IPS-18a (cell line): ENCODE measurements around the gene HOXA3.

ENCODE experiments used
- H3K27ac ChIP-seq: one replicate; pipeline ENCODE4 v1.5.1; 2013; ENCODE audit warnings: low read length
- H3K27me3 ChIP-seq: one replicate; pipeline ENCODE4 v1.6.1; 2013; ENCODE audit warnings: mild to moderate bottlenecking, low read length; ENCODE audit not compliant: control insufficient read depth, insufficient read depth
- H3K36me3 ChIP-seq: one replicate; pipeline ENCODE4 v1.6.1; 2013; ENCODE audit warnings: low read depth, low read length; ENCODE audit not compliant: control insufficient read depth
- H3K4me1 ChIP-seq: one replicate; pipeline ENCODE4 v1.6.1; 2013; ENCODE audit warnings: low read depth, low read length; ENCODE audit not compliant: control insufficient read depth
- H3K4me3 ChIP-seq: one replicate; pipeline ENCODE4 v1.5.1; 2013; ENCODE audit warnings: low read length
- H3K9ac ChIP-seq: one replicate; pipeline ENCODE4 v1.6.1; 2013; ENCODE audit warnings: mild to moderate bottlenecking, low read length, moderate library complexity
- H3K9me3 ChIP-seq: one replicate; pipeline ENCODE4 v1.6.1; 2013; ENCODE audit warnings: low read depth, low read length; ENCODE audit not compliant: control insufficient read depth

The HOXA3 gene

DNA sequence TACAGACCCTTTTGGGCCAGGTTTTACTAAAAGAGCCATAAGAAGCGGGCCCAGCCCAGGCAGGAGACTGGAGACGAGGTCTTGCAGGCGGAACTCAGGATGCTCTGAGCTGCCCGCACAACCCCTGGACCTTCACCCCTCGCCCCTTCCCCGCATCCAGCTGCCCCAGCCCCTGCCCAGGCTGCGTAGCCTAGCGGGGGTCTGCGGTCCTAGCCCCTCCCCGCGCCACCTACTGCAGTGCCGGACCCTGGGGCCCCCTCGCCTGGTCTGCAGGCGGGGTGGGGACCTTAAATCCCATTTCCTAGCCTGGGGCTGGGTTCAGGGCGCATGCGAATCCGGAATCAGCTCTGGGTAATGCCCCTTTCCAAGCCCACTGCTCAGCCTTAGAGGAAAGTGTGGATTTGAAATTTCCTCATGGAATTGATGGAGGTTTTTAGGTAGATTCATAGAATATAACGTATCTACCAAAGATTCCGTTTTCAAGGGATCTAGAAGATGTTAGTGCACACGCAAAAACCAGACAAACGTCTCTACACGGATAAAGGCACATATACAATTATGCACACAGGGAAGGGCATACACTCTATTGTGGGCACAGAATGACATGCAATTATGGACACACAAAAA is 546 bp upstream of the HOXA3 start:
- no peak overlapping the region for H3K9ac ChIP-seq
- H3K27me3 ChIP-seq: peaks cover 100% of the 10 kb centered on the region
- H3K36me3 ChIP-seq: no peaks in the 10 kb centered on the region
- H3K4me1 ChIP-seq: peaks cover 3% of the 10 kb centered on the region
- no peak overlapping the region for H3K27ac ChIP-seq
- no peak overlapping the region for H3K4me3 ChIP-seq
- no peaks in the 10 kb centered on the region for H3K9me3 ChIP-seq

DNA sequence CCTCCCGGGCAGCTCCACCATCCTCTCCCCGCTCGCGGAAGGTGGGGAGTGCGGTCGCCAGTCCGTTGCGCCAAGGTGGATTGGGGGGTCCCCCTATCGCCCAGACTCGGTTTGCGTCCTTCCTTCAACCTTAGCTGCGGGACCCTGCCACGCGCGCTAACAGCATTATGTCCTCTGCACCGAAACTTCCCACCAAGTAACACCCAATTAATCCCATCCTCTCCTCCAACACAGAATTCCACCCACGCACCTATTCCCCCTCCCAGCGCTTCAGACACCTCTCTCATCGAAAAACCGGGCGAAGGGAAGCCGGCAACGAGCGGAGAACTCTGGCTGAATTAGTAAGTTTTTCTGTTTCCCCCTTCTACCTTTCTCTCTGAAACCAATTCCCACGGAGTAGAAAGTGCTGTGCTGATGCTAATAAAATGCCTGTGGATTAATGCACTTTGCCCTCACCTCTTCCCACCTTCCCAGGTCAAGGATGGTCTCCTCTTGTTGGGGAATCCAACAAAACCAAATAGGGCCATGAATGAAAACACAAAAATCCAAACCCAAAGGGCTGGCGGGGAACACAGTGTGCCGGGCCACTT is 947 bp downstream of the HOXA3 start:
- Histone ChIP-seq H3K36me3 (no peaks in the 10 kb centered on the region), H3K27me3 (peaks cover 100% of the 10 kb centered on the region), H3K9ac (no peak overlapping the region), H3K4me1 (peaks cover 2% of the 10 kb centered on the region), H3K27ac (no peak overlapping the region), H3K4me3 (peak overlapping the region; percentile 31), H3K9me3 (no peaks in the 10 kb centered on the region)

DNA sequence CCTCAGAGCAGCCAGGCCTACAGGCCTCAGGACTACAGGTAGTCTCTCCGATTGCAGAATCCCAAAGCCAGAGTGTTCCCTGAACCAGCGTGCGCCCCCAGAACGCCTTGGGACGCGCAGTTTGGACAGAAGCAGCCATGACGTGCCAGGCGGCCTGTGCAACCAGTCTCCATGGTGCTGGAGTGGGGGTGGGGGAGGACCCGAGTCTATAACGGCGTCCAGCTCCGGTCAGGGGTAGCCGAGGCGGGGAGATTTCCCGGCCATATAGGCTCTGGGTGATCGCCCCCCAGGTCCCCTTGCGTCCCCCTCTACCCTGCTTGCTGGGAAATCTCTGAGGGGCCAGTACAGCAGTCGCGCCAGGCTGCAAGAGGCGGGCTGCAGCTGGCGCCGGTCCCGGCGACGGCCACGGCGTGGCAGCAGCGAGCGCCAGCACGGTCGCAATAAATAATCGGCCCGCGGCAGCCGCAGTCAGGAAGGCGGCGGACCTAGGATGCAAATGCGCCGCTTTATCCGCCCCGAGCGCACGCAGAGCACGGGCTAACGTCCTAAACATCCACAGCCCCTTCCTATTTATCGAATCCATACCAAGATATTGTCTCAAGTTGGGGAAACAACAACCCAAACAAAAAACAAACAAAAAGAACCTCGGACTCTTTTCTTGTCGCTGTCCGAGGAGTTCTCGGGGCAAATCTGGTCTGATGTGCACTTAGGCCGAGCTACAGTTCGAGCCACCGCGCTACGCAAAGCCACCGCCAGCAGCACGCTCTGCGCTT is 1.6 kb downstream of the HOXA3 start:
- H3K27ac ChIP-seq: no peak overlapping the region
- peaks cover 100% of the 10 kb centered on the region for H3K27me3 ChIP-seq
- peak overlapping the region; percentile 31 for H3K4me3 ChIP-seq
- H3K9me3 ChIP-seq: no peaks in the 10 kb centered on the region
- H3K9ac ChIP-seq: no peak overlapping the region
- H3K36me3 ChIP-seq: no peaks in the 10 kb centered on the region
- no peaks in the 10 kb centered on the region for H3K4me1 ChIP-seq

GRCh38 chr7:27149842-27150567 is 2.4 kb downstream of the HOXA3 start:
- H3K9me3 ChIP-seq: no peaks in the 10 kb centered on the region
- no peak overlapping the region for H3K4me3 ChIP-seq
- H3K36me3 ChIP-seq: no peaks in the 10 kb centered on the region
- H3K27ac ChIP-seq: no peak overlapping the region
- no peaks in the 10 kb centered on the region for H3K4me1 ChIP-seq
- H3K9ac ChIP-seq: no peak overlapping the region
- peaks cover 100% of the 10 kb centered on the region for H3K27me3 ChIP-seq

DNA sequence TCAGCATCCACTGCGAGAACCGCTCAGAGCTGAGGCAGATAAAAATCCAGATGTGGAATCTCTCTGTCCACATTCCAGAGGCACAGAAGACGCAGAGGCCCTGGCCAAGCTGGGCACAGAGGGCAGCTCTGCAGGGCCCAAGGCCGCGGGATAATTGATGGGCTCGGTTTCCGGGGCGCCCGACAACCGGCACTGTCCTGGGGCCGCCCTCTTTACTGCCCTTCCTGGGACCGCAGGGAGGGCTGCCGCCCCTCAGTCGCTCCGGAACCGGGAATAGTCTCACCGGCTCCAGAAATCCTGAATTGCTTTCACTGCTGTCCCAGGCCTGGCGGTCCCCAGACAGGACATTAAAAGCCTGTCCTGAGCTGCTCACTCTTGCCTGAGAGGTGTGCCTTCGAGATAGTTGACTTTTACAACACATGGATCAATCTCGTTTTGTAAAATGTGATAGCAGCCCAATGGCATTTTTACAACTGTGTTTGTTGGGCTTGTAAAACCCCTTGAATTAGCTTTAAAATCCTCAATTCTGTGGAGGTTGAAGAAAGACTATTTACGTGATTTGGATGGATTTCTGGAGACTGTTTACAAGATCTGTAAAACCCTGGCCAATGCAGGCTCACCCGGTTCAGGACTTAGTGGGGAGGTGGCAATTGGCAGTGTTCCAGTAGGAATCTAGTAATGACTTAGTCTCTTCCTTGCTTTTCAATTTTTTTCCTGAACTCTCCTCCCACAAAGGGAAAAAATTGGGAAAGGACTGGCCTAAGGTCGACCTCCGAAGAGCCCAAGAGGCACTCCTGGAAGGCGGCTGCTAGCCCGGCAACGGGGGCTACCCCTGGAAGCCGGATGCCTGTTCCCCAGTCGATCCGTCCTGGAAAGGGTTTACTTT is 3.4 kb downstream of the HOXA3 start:
- Histone ChIP-seq H3K9me3 (no peaks in the 10 kb centered on the region), H3K27ac (no peak overlapping the region), H3K36me3 (no peaks in the 10 kb centered on the region), H3K4me3 (no peak overlapping the region), H3K4me1 (no peaks in the 10 kb centered on the region), H3K9ac (no peak overlapping the region), H3K27me3 (peaks cover 100% of the 10 kb centered on the region)

DNA sequence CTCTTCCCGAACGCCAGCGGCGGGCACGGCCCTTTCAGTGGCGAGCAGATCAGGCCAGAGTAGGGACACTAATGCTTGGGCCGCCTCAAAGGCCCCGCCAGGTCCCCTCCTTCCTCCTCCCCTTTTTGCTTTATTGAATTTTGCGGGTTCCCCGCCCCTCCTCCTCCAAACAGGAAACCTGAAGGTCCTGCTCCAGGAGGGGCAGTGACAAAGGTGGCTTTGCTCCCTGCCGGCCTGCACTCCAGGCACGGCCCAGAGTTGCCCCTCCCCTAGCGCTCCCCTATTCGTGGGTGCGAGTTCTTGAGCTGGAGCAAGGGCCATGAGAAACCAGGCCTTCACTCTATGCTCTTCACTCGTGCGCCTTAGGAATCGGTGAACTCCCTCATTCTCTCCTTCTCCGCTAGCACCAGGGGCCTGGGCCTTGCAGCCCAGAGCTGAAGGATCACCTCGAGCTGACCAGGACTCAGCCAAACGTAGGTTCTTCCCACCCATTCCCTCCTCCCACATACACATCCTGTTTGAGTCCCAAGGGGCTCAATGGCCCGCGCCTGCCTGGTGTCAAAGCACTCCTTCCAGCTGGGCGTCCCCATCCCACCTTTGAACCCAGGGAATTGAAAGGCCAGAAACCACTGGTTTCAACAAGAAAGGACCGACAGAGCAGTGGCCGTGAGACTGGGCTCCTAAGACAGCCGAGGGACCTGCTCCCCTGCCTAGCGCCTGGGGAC is 4.2 kb downstream of the HOXA3 start:
- Histone ChIP-seq H3K27me3 (peaks cover 100% of the 10 kb centered on the region), H3K36me3 (no peaks in the 10 kb centered on the region), H3K4me1 (no peaks in the 10 kb centered on the region), H3K9me3 (no peaks in the 10 kb centered on the region), H3K27ac (no peak overlapping the region), H3K9ac (peak overlapping the region; percentile 5), H3K4me3 (no peak overlapping the region)

DNA sequence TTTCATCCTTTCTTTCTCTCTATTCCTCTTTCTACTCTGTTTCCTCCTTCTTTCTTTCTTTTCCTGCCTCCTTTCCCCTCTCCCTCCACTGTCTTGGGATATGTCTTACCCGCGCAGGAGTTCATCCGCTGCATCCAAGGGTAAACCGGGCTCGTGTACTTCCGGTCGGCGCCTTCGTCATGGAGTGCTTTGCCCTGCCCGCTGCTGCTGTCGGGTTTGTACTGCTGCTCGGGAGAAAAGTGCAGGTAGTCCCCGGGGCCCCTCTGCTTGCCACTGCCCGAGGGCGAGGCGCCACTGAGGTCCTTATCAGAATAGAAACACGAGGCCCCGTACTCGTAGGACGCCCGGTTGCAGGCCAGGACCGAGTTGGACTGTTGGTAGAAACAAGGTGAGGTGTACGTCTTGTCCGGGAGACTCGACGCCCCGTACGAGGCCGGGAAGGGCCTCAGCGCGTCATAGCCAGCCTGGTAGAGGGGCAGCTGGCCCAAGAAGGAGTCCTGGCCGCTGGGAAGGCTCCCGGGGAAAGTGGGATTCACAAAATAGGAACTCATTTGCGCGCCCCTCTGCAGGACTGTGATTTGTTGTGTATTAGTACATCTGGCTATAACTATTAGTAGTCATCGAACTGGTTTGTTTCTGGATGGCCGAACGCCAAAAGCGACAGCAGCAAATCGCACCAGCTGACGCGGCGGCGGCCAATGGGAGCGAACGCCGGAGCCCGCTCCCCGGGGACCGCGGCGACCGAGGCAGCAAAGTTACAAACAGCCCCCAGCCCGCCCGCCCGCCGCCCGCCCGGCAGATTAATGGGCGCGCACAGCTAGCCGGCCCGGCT is 5.0 kb downstream of the HOXA3 start, which contains the start of gene HOXA6:
TSS of gene HOXA6 (minus strand) at position 576 of the 832 bp plus-strand sequence. CDS start at position 551, 25 bp downstream.
- no peaks in the 10 kb centered on the region for H3K9me3 ChIP-seq
- H3K9ac ChIP-seq: peak within 1 kb of the TSS; percentile 5
- H3K27ac ChIP-seq: no peak within 1 kb of the TSS
- H3K36me3 ChIP-seq: no peaks in the 10 kb centered on the region
- H3K27me3 ChIP-seq: peaks cover 100% of the 10 kb centered on the region
- H3K4me3 ChIP-seq: peak within 1 kb of the TSS; percentile 4
- H3K4me1 ChIP-seq: no peaks in the 10 kb centered on the region

GRCh38 chr7:27146491-27147198 is 5.7 kb downstream of the HOXA3 start:
- Histone ChIP-seq H3K36me3 (no peaks in the 10 kb centered on the region), H3K9ac (no peak overlapping the region), H3K4me1 (peaks cover 2% of the 10 kb centered on the region), H3K9me3 (peaks cover under 1% of the 10 kb centered on the region), H3K4me3 (no peak overlapping the region), H3K27ac (no peak overlapping the region), H3K27me3 (peaks cover 100% of the 10 kb centered on the region)

DNA sequence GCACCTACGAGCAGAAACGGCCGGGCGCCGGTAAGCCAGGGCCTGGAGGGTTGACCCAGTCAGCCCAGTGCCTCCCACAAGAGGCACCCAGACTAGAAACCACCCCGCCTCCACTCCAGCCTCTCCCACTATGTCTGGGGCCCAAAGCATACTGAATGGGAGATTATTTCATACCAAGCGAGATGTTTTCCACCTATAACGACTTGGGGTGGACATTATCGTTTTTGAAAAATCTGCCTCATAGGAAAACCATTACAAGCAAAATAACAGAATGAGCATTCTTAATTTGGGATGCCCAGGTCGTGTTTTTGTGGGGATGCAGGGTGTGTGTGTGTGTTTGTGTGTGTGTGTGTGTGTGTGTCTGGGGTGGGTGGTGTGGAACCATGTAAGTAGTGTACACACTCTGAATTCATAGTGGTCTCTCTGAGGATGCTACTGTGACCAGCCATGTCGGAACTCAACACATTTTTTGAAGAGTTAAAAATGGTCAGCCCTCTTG is 6.4 kb downstream of the HOXA3 start:
- H3K9ac ChIP-seq: no peak overlapping the region
- H3K9me3 ChIP-seq: peaks cover 3% of the 10 kb centered on the region
- H3K4me3 ChIP-seq: no peak overlapping the region
- no peaks in the 10 kb centered on the region for H3K36me3 ChIP-seq
- peaks cover 100% of the 10 kb centered on the region for H3K27me3 ChIP-seq
- peaks cover 3% of the 10 kb centered on the region for H3K4me1 ChIP-seq
- H3K27ac ChIP-seq: no peak overlapping the region
